HCT116 (cell line): Measurements from ENCODE around the gene RNF222. TPM values are rescaled to one million over a fixed set of nuclear protein-coding genes. Genes with fewer than 3 reads are reported as not detected.

Source experiments
- ATAC-seq: fragments of 200-7000 bp; cut with Tn5 transposase; 2 replicates; pipeline ENCODE4 v1.9.1; 2020; ENCODE audit warnings: mild to moderate bottlenecking, moderate library complexity
- BruUV-seq: library from RNA; stranded (reverse); fragments of 400-500 nt; replicated peaks from 2 replicates; lab custom pipeline; 2021; lab: Mats Ljungman, UMichigan
- CTCF ChIA-PET: fragments of 300-600 bp; sonication (Branson Sonifier 250); formaldehyde crosslinking; loops from one replicate; lab custom pipeline; 2021; ENCODE audit warnings: antibody characterized with exemption; lab: Charles Lee
- POLR2A ChIA-PET: fragments of 300-600, 350-600 bp; sonication (Branson Sonifier 250); formaldehyde crosslinking; loops from one replicate; lab custom pipeline; 2021; ENCODE audit warnings: antibody characterized with exemption; lab: Charles Lee
- RAD21 ChIA-PET, 2 experiments: fragments of 300-600 bp; sonication (Branson Sonifier 250); formaldehyde crosslinking; loops; one replicate each; lab custom pipeline; 2023; ENCODE audit warnings: low total read pairs in 2 of 2; ENCODE audit not compliant: uncharacterized antibody in 2 of 2, unreplicated experiment in 2 of 2, low non-redundant PET in 1 of 2; lab: Charles Lee
- DNase-seq: peaks from one replicate; pipeline ENCODE4 v3.0.0-alpha.2; 2010; ENCODE audit warnings: low read depth, low spot score
- H2AFZ ChIP-seq: fragments of 200-600 bp; shearing (Covaris generic), sonication (generic); 2 replicates; pipeline ENCODE4 v1.6.1; 2017; ENCODE audit warnings: low read depth, mixed run types, mixed read lengths, antibody characterized with exemption, low read length; ENCODE audit not compliant: poor library complexity, severe bottlenecking
- H3K27ac ChIP-seq: 2 replicates; pipeline ENCODE4 v1.5.1; 2012; ENCODE audit warnings: low read depth, low read length
- H3K27me3 ChIP-seq: fragments of 200-600 bp; sonication (generic); 2 replicates; pipeline ENCODE4 v1.6.1; 2016; ENCODE audit warnings: mixed run types, low read length, mixed read lengths; ENCODE audit not compliant: insufficient read depth
- H3K36me3 ChIP-seq, 2 experiments: fragments of 200-500 bp in 1 of 2; fragments of 200-600 bp in 1 of 2; sonication (Bioruptor generic) in 1 of 2; sonication (generic) in 1 of 2; 2 replicates each; pipeline versions ENCODE4 v1.5.1 to v1.6.1; 2014 to 2016; ENCODE audit warnings: low read length in 2 of 2, inconsistent platforms in 1 of 2, mixed read lengths in 1 of 2, mixed run types in 1 of 2; ENCODE audit not compliant: insufficient read depth in 2 of 2, control insufficient read depth in 1 of 2
- H3K4me1 ChIP-seq, 2 experiments: fragments of 200-600 bp in 1 of 2; sonication (generic) in 1 of 2; 2 replicates each; pipeline versions ENCODE4 v1.5.1 to v1.6.1; 2012 to 2017; ENCODE audit warnings: low read length in 2 of 2, inconsistent platforms in 1 of 2, mild to moderate bottlenecking in 1 of 2, mixed read lengths in 1 of 2, mixed run types in 1 of 2, moderate library complexity in 1 of 2; ENCODE audit not compliant: insufficient read depth in 2 of 2, control insufficient read depth in 1 of 2
- H3K4me2 ChIP-seq: fragments of 200-600 bp; sonication (generic); 2 replicates; pipeline ENCODE4 v1.6.1; 2017; ENCODE audit warnings: mixed run types, low read length, mixed read lengths
- H3K4me3 ChIP-seq, 2 experiments: fragments of 200-600 bp in 1 of 2; sonication (generic) in 1 of 2; replicated peaks in 1 of 2; 2 replicates each; pipeline ENCODE4 v1.5.1; 2011 to 2016; ENCODE audit warnings: low read length in 2 of 2, control low read depth in 1 of 2, low read depth in 1 of 2, mild to moderate bottlenecking in 1 of 2, mixed read lengths in 1 of 2, mixed run types in 1 of 2
- H3K79me2 ChIP-seq: fragments of 200-600 bp; sonication (generic); 2 replicates; pipeline ENCODE4 v1.6.1; 2017; ENCODE audit warnings: mild to moderate bottlenecking, mixed run types, low read length, moderate library complexity, mixed read lengths; ENCODE audit not compliant: insufficient read depth
- H3K9ac ChIP-seq: fragments of 200-600 bp; sonication (generic); 2 replicates; pipeline ENCODE4 v1.6.1; 2016; ENCODE audit warnings: low read length, mixed read lengths
- H3K9me2 ChIP-seq: fragments of 200-600 bp; sonication (generic), shearing (Covaris generic); 2 replicates; pipeline ENCODE4 v1.6.1; 2017; ENCODE audit warnings: mixed run types, mild to moderate bottlenecking, moderate library complexity; ENCODE audit not compliant: insufficient read depth
- H3K9me3 ChIP-seq, 2 experiments: fragments of 200-500 bp in 1 of 2; fragments of 200-600 bp in 1 of 2; sonication (Bioruptor generic) in 1 of 2; sonication (generic) in 1 of 2; 2 replicates each; pipeline ENCODE4 v1.6.1; 2014 to 2017; ENCODE audit warnings: low read length in 2 of 2, mixed read lengths in 2 of 2, inconsistent platforms in 1 of 2, low read depth in 1 of 2, mild to moderate bottlenecking in 1 of 2, mixed run types in 1 of 2, moderate library complexity in 1 of 2; ENCODE audit not compliant: control insufficient read depth in 1 of 2, insufficient read depth in 1 of 2
- H4K20me1 ChIP-seq: fragments of 200-600 bp; sonication (generic), shearing (Covaris generic); 2 replicates; pipeline ENCODE4 v1.6.1; 2017; ENCODE audit warnings: mixed run types, mild to moderate bottlenecking, moderate library complexity; ENCODE audit not compliant: insufficient read depth
- CBX3 ChIP-seq: IDR thresholded peaks from 2 replicates; pipeline ENCODE4 v1.6.1; 2012; ENCODE audit warnings: low read depth
- CEBPB ChIP-seq: IDR thresholded peaks from 2 replicates; pipeline ENCODE4 v1.6.1; 2012; ENCODE audit warnings: low read depth
- ELF1 ChIP-seq: IDR thresholded peaks from 2 replicates; pipeline ENCODE4 v1.6.1; 2012; ENCODE audit warnings: low read depth, borderline replicate concordance
- EZH2 ChIP-seq: fragments of 200-600 bp; sonication (generic); IDR thresholded peaks from 2 replicates; pipeline ENCODE4 v1.6.1; 2017; ENCODE audit warnings: antibody characterized with exemption, mixed run types
- FOSL1 ChIP-seq: IDR thresholded peaks from 2 replicates; pipeline ENCODE4 v1.6.1; 2012; ENCODE audit warnings: low read depth
- JUND ChIP-seq: IDR thresholded peaks from 2 replicates; pipeline ENCODE4 v1.6.1; 2012
- POLR2A ChIP-seq: IDR thresholded peaks from 2 replicates; pipeline ENCODE4 v1.7.0; 2011; ENCODE audit warnings: borderline replicate concordance; ENCODE audit not compliant: insufficient read depth, insufficient read length; ENCODE audit errors: extremely low read depth
- RAD21 ChIP-seq: IDR thresholded peaks from 2 replicates; pipeline ENCODE4 v1.6.1; 2012; ENCODE audit warnings: low read depth, mild to moderate bottlenecking
- SIN3A ChIP-seq: IDR thresholded peaks from 2 replicates; pipeline ENCODE4 v1.6.1; 2012; ENCODE audit warnings: low read depth
- SP1 ChIP-seq: IDR thresholded peaks from 2 replicates; pipeline ENCODE4 v1.6.1; 2012; ENCODE audit warnings: low read depth
- SRF ChIP-seq: IDR thresholded peaks from 2 replicates; pipeline ENCODE4 v1.6.1; 2012; ENCODE audit warnings: low read depth
- YY1 ChIP-seq: IDR thresholded peaks from 2 replicates; pipeline ENCODE4 v1.6.1; 2011; ENCODE audit warnings: low read length, low read depth, moderate library complexity, mild to moderate bottlenecking; ENCODE audit not compliant: insufficient replicate concordance; ENCODE audit errors: extremely low read depth
- ZFX ChIP-seq: fragments of 450-650 bp; IDR thresholded peaks from 2 replicates; pipeline ENCODE4 v1.6.1; 2017
- ZNF274 ChIP-seq: fragments of 200-500 bp; sonication (Bioruptor generic); IDR thresholded peaks from 2 replicates; pipeline ENCODE4 v1.6.1; 2014; ENCODE audit warnings: mild to moderate bottlenecking, low read depth, low read length, inconsistent platforms
- intact Hi-C: fragments of 100-400 bp; cut with micrococcal nuclease; formaldehyde crosslinking; loops from 2 replicates; pipeline ENCODE4 v1.10.0; 2022
- total RNA-seq: library from RNA; stranded (reverse); gene quantifications from one replicate; pipeline ENCODE4 v1.2.1, GENCODE V29; 2021; ENCODE audit not compliant: unreplicated experiment
- TF ChIP-seq, protein P1 (sequence below): IDR thresholded peaks from 2 replicates; pipeline ENCODE4 v1.6.1; 2012
- TF ChIP-seq, protein P2 (sequence below): IDR thresholded peaks from 2 replicates; pipeline ENCODE4 v1.6.1; 2011; ENCODE audit warnings: mild to moderate bottlenecking, low read length, moderate library complexity; ENCODE audit not compliant: insufficient replicate concordance; ENCODE audit errors: extremely low read depth
- TF ChIP-seq, protein P3 (sequence below), 3 experiments: fragments of 200-600 bp in 1 of 3; sonication (generic) in 1 of 3; IDR thresholded peaks in 2 of 3; conservative IDR thresholded peaks in 1 of 3; 2 replicates each; pipeline ENCODE4 v1.5.1; 2012 to 2017; ENCODE audit warnings: low read depth in 2 of 3, low read length in 2 of 3, antibody characterized with exemption in 1 of 3, borderline replicate concordance in 1 of 3, control low read depth in 1 of 3, mild to moderate bottlenecking in 1 of 3, mixed read lengths in 1 of 3, mixed run types in 1 of 3, moderate library complexity in 1 of 3; ENCODE audit not compliant: insufficient read depth in 1 of 3

RNF222 gene
- total RNA-seq, 1 experiment from 2014 or later = not detected

DNA sequence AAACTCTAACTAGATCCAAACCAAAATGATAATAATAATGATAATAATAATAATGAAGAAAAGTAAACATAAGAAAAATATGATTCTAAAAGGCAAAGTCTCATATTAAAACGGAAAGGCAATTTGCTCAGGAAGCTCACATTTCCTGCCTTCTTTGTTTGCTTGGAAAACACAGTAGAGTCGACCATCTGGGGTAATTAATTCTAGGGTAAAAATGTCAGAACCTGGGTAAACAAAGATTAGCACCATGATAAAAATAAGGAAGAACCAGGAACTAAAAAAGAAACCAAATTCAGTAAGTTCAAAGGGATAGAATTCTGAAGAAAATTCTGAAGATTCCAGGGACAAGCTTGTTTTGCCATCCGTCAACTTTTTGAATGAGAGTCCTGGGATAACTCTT lies 37.4 kb downstream of the RNF222 start:
- RAD21 ChIA-PET = no interaction called here
- H3K9ac ChIP-seq = no peak overlapping the region
- H3K4me3 ChIP-seq = no peak overlapping the region
- intact Hi-C loops = no loop called here
- no peaks in the 10 kb centered on the region for H4K20me1 ChIP-seq
- H2AFZ ChIP-seq = no peak overlapping the region
- no peaks in the 10 kb centered on the region for H3K9me3 ChIP-seq
- TF ChIP-seq RAD21 = no peak
- ATAC-seq (no peak), DNase-seq (no peak)
- CTCF ChIA-PET = interaction anchor here (1.0 kb wide), 1 partner anchor 300 kb away, joined by 3 read pairs; no protein-coding TSS in a partner anchor
- no TSS peak for BruUV-seq
- POLR2A ChIA-PET = interaction anchor here (1.5 kb wide), 1 partner anchor 17 kb away, joined by 4 read pairs; the partner anchor contains the start of gene KRABD2
- H3K36me3 ChIP-seq = no peaks in the 10 kb centered on the region
- no peaks in the 10 kb centered on the region for H3K9me2 ChIP-seq
- no peaks in the 10 kb centered on the region for H3K27me3 ChIP-seq
- no peaks in the 10 kb centered on the region for H3K79me2 ChIP-seq
- H3K4me2 ChIP-seq = no peak overlapping the region
- H3K4me1 ChIP-seq = peaks cover 0 to 8% of the 10 kb centered on the region in 2 experiments; a peak in 1 of 4 replicates
- H3K27ac ChIP-seq = no peak overlapping the region

DNA sequence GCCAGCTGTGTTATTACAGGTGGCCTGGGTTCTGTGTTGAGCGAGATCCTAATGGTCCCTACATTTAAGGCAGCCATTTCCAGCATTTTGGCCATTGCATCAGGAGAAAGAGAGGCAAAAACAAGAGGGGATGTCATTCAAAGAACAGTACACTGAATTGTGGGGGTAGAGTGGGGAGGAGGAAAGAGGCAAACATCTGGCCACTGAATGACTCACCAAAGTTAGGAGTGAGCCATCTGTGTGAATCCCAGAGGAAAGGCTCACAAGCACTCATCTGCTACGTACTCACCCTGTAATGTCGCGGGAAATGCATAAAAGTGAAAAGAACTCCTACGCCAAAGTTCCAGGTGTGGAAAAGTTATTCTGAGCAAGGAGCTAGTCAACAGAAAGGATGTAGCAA lies 37.9 kb downstream of the RNF222 start:
- DNase-seq (no peak), ATAC-seq (no peak)
- H3K4me1 ChIP-seq = peaks cover 0 to 5% of the 10 kb centered on the region in 2 experiments; a peak in 1 of 4 replicates
- intact Hi-C loops = no loop called here
- no TSS peak for BruUV-seq
- TF ChIP-seq POLR2A (no peak), CBX3 (no peak), ELF1 (no peak), SRF (no peak), EZH2 (no peak), YY1 (no peak), JUND (no peak), SIN3A (no peak), ZNF274 (no peak), FOSL1 (no peak), SP1 (no peak), ZFX (no peak), RAD21 (no peak), CEBPB (no peak)
- TF ChIP-seq, protein P1, sequence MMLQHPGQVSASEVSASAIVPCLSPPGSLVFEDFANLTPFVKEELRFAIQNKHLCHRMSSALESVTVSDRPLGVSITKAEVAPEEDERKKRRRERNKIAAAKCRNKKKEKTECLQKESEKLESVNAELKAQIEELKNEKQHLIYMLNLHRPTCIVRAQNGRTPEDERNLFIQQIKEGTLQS = no peak
- TF ChIP-seq, protein P2, sequence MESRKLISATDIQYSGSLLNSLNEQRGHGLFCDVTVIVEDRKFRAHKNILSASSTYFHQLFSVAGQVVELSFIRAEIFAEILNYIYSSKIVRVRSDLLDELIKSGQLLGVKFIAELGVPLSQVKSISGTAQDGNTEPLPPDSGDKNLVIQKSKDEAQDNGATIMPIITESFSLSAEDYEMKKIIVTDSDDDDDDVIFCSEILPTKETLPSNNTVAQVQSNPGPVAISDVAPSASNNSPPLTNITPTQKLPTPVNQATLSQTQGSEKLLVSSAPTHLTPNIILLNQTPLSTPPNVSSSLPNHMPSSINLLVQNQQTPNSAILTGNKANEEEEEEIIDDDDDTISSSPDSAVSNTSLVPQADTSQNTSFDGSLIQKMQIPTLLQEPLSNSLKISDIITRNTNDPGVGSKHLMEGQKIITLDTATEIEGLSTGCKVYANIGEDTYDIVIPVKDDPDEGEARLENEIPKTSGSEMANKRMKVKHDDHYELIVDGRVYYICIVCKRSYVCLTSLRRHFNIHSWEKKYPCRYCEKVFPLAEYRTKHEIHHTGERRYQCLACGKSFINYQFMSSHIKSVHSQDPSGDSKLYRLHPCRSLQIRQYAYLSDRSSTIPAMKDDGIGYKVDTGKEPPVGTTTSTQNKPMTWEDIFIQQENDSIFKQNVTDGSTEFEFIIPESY = no peak
- TF ChIP-seq, protein P3, sequence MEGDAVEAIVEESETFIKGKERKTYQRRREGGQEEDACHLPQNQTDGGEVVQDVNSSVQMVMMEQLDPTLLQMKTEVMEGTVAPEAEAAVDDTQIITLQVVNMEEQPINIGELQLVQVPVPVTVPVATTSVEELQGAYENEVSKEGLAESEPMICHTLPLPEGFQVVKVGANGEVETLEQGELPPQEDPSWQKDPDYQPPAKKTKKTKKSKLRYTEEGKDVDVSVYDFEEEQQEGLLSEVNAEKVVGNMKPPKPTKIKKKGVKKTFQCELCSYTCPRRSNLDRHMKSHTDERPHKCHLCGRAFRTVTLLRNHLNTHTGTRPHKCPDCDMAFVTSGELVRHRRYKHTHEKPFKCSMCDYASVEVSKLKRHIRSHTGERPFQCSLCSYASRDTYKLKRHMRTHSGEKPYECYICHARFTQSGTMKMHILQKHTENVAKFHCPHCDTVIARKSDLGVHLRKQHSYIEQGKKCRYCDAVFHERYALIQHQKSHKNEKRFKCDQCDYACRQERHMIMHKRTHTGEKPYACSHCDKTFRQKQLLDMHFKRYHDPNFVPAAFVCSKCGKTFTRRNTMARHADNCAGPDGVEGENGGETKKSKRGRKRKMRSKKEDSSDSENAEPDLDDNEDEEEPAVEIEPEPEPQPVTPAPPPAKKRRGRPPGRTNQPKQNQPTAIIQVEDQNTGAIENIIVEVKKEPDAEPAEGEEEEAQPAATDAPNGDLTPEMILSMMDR (IDR thresholded peaks at IDR 0.05 in 2 of 3, conservative IDR thresholded peaks at IDR 0.05 in 1 of 3; ENCODE audit: borderline replicate concordance in 1 of 3, insufficient read depth in 1 of 3, low read depth in 2 of 3, low read length in 2 of 3) = no peak
- CTCF ChIA-PET = no interaction called here
- no peaks in the 10 kb centered on the region for H3K9me3 ChIP-seq
- H3K79me2 ChIP-seq = no peaks in the 10 kb centered on the region
- H4K20me1 ChIP-seq = no peaks in the 10 kb centered on the region
- H3K27me3 ChIP-seq = no peaks in the 10 kb centered on the region
- no peak overlapping the region for H3K27ac ChIP-seq
- RAD21 ChIA-PET = no interaction called here
- H3K4me2 ChIP-seq = no peak overlapping the region
- no peaks in the 10 kb centered on the region for H3K36me3 ChIP-seq
- POLR2A ChIA-PET = no interaction called here
- no peak overlapping the region for H3K4me3 ChIP-seq
- H2AFZ ChIP-seq = no peak overlapping the region
- H3K9ac ChIP-seq = no peak overlapping the region
- no peaks in the 10 kb centered on the region for H3K9me2 ChIP-seq
